OCI-LY3 (cell line): ENCODE data around the gene HDAC4.

Experiments
- H2AFZ ChIP-seq: fragments of 200-600, 300-600 bp; shearing (Covaris generic); 2 replicates; pipeline ENCODE4 v1.6.0; 2014; ENCODE audit warnings: antibody characterized with exemption, low read depth, low read length
- H3K27ac ChIP-seq: fragments of 200-600, 300-600 bp; sonication (generic); 2 replicates; pipeline ENCODE4 v1.5.1; 2014; ENCODE audit warnings: mild to moderate bottlenecking, low read length, moderate library complexity, mixed read lengths
- H3K27me3 ChIP-seq: fragments of 200-600, 300-600 bp; sonication (generic); 2 replicates; pipeline ENCODE4 v1.6.1; 2014; ENCODE audit warnings: low read depth, low read length, mixed read lengths
- H3K36me3 ChIP-seq: fragments of 200-600, 300-600 bp; sonication (generic); replicated peaks from 2 replicates; pipeline ENCODE3; 2014; ENCODE audit warnings: low read depth, low read length, mixed read lengths
- H3K4me1 ChIP-seq: fragments of 300-600, 200-600 bp; sonication (generic); 2 replicates; pipeline ENCODE4 v1.6.1; 2014; ENCODE audit warnings: low read length, mixed read lengths
- H3K4me2 ChIP-seq: fragments of 200-600, 300-600 bp; sonication (generic); 2 replicates; pipeline ENCODE4 v1.6.1; 2014; ENCODE audit warnings: low read length, mixed read lengths
- H3K4me3 ChIP-seq: fragments of 300-600, 200-600 bp; sonication (generic); 2 replicates; pipeline ENCODE4 v1.5.1; 2014; ENCODE audit warnings: antibody characterized with exemption, mild to moderate bottlenecking, low read length, moderate library complexity
- H3K79me2 ChIP-seq: fragments of 300-600, 200-600 bp; shearing (Covaris generic); 2 replicates; pipeline ENCODE4 v1.6.1; 2014; ENCODE audit warnings: mild to moderate bottlenecking, low read length, mixed read lengths
- H3K9ac ChIP-seq: fragments of 300-600, 200-600 bp; shearing (Covaris generic); 2 replicates; pipeline ENCODE4 v1.6.0; 2014; ENCODE audit warnings: mild to moderate bottlenecking, low read length, moderate library complexity
- H3K9me3 ChIP-seq: fragments of 200-600, 300-600 bp; shearing (Covaris generic); 2 replicates; pipeline ENCODE4 v1.6.1; 2014; ENCODE audit warnings: low read length, mixed read lengths; ENCODE audit not compliant: insufficient read depth
- H4K20me1 ChIP-seq: fragments of 200-600, 300-600 bp; sonication (generic); 2 replicates; pipeline ENCODE4 v1.6.1; 2016; ENCODE audit warnings: low read length, mixed read lengths; ENCODE audit not compliant: insufficient read depth
- EZH2phosphoT487 ChIP-seq: fragments of 200-600 bp; shearing (Covaris generic); IDR thresholded peaks from 2 replicates; pipeline ENCODE4 v1.6.1; 2018; ENCODE audit warnings: antibody characterized with exemption, mixed run types, low read depth
- TF ChIP-seq, protein P1 (sequence below): fragments of 200-600, 300-600 bp; sonication (generic); IDR thresholded peaks from 2 replicates; pipeline ENCODE4 v1.5.1; 2014; ENCODE audit warnings: antibody characterized with exemption, low read length, low read depth

HDAC4 gene

DNA sequence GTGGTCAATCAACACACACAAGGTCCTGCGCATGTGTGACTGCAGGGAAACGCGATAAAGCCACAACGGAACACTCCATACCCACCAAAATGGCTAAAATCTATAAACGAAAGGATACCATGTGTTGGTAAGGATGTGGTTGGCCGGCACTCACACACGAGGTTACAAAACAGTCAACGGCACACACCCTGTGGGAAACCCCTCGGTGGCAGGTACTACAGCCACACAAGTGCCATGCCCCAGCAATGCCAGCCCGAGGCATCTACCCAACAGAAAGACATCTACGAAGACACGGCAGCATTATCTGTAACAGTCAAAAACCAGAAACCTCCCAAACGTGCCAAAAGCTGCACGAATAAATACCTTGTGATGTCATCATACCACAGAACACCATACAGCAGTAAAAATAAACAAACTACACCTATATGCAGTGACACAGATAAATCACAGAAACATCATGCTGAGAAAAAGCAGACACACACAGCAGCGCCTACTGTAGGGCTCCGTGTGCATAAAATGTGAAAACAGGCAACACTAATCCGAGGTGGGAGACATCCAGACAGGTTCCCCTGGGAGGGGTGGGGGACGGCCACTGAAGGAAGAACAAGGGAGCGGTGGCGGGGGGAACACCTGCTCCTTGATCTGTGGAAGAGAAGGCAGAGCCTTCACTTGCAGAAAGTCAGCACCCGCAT, 36.7 kb downstream of the HDAC4 start:
- Histone ChIP-seq H3K36me3 (no peaks in the 10 kb centered on the region), H2AFZ (no peak overlapping the region), H3K9me3 (no peaks in the 10 kb centered on the region), H3K79me2 (no peaks in the 10 kb centered on the region), H3K4me1 (peaks cover 3% of the 10 kb centered on the region), H3K27ac (no peak overlapping the region), H3K9ac (no peak overlapping the region), H3K27me3 (no peaks in the 10 kb centered on the region), H3K4me2 (no peak overlapping the region), H3K4me3 (no peak overlapping the region), H4K20me1 (no peaks in the 10 kb centered on the region)
- TF ChIP-seq, protein P1, sequence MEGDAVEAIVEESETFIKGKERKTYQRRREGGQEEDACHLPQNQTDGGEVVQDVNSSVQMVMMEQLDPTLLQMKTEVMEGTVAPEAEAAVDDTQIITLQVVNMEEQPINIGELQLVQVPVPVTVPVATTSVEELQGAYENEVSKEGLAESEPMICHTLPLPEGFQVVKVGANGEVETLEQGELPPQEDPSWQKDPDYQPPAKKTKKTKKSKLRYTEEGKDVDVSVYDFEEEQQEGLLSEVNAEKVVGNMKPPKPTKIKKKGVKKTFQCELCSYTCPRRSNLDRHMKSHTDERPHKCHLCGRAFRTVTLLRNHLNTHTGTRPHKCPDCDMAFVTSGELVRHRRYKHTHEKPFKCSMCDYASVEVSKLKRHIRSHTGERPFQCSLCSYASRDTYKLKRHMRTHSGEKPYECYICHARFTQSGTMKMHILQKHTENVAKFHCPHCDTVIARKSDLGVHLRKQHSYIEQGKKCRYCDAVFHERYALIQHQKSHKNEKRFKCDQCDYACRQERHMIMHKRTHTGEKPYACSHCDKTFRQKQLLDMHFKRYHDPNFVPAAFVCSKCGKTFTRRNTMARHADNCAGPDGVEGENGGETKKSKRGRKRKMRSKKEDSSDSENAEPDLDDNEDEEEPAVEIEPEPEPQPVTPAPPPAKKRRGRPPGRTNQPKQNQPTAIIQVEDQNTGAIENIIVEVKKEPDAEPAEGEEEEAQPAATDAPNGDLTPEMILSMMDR: no peak
- no peak for TF ChIP-seq EZH2phosphoT487

DNA sequence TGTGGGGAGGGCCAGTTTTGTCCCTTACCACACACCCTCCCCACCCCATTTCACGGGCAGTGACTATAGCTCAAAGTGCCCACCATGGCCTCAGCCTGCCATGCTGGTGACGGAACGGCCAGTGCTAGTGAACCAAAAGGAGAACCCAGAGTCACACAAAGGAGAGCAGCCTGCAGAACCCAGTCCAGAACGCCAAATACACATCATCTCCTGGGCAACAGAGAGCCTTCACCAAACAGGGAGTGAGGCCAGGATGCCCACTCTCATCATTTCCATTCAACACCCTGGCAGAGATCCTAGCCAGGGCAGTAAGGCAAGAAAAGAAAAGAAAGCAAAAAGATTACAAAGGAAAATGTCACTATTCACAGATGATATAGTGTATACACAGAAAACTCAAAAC, 38.3 kb downstream of the HDAC4 start:
- Histone ChIP-seq H3K4me1 (no peaks in the 10 kb centered on the region), H4K20me1 (no peaks in the 10 kb centered on the region), H3K27me3 (no peaks in the 10 kb centered on the region), H3K9ac (no peak overlapping the region), H3K9me3 (no peaks in the 10 kb centered on the region), H3K79me2 (no peaks in the 10 kb centered on the region), H3K4me2 (no peak overlapping the region), H2AFZ (no peak overlapping the region), H3K4me3 (no peak overlapping the region), H3K36me3 (no peaks in the 10 kb centered on the region), H3K27ac (no peak overlapping the region)
- TF ChIP-seq, protein P1: no peak
- no peak for TF ChIP-seq EZH2phosphoT487

DNA sequence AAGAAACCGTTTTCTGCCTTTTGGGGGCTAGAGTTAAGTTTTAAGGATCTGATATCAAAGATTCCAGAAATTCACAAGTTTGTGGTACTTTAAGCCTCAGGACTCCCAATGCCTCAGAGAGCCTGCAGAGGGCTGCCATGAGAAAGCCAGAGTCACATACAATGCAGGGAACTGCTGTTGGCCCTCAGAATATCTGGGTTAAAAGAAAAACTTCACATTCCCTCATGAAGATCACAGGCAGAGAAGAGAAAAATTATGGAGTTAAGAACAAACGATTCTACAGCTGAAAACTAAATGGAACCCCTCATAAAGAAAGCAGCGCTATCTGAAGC, 39.5 kb downstream of the HDAC4 start:
- H3K36me3 ChIP-seq: no peaks in the 10 kb centered on the region
- no peaks in the 10 kb centered on the region for H3K27me3 ChIP-seq
- H3K4me3 ChIP-seq: no peak overlapping the region
- no peak overlapping the region for H2AFZ ChIP-seq
- TF ChIP-seq, protein P1: no peak
- TF ChIP-seq EZH2phosphoT487: no peak
- no peaks in the 10 kb centered on the region for H3K79me2 ChIP-seq
- H3K9me3 ChIP-seq: no peaks in the 10 kb centered on the region
- H3K27ac ChIP-seq: no peak overlapping the region
- no peaks in the 10 kb centered on the region for H4K20me1 ChIP-seq
- no peak overlapping the region for H3K4me2 ChIP-seq
- H3K9ac ChIP-seq: no peak overlapping the region
- H3K4me1 ChIP-seq: no peaks in the 10 kb centered on the region

DNA sequence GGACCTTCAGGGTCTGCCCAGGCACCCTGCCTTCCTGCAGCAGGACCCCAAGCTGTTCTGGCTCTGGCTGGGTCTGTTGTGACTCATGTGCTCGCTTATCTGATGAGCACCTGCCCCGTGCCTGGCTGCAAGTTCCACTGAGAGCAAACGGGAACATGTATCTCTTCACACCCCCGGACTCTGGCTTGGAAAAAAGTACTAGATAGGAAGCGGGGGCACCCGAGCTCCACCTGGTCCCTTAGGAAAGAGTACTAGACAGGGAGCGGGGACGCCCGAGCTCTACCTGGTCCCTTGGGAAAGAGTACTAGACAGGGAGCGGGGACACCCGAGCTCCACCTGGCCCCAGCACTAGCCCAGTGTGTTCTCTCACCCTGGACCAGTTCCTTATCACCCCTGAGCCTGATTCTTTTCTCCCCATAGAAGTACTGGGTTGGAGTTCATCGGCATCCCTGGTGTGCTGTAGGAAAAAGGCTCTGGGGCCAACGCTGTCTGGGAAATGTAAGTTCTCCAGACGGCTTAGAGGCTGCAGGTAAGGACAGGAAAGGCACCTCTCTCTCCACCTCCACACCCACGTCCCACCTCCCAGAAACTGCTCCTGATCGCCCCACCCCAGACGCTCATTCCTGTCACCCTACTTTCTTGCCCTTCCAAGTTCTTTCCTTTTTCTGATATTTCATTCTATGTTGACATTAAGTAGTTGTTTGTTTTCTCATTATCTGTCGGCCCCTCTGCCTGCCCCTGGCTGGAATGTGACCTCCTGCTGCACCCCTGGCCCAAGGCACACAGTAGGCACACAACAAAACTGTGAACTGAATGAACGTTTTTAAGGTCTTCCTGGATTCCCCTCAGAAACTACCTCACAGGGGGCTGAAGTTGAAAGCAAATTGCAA, 40.2 kb downstream of the HDAC4 start:
- no peak overlapping the region for H3K9ac ChIP-seq
- no peaks in the 10 kb centered on the region for H4K20me1 ChIP-seq
- no peaks in the 10 kb centered on the region for H3K27me3 ChIP-seq
- H3K4me3 ChIP-seq: no peak overlapping the region
- no peaks in the 10 kb centered on the region for H3K36me3 ChIP-seq
- TF ChIP-seq, protein P1: no peak
- no peak for TF ChIP-seq EZH2phosphoT487
- H3K27ac ChIP-seq: no peak overlapping the region
- no peaks in the 10 kb centered on the region for H3K79me2 ChIP-seq
- no peaks in the 10 kb centered on the region for H3K9me3 ChIP-seq
- no peak overlapping the region for H2AFZ ChIP-seq
- H3K4me1 ChIP-seq: no peaks in the 10 kb centered on the region
- no peak overlapping the region for H3K4me2 ChIP-seq
